Measurements from ENCODE around the gene KRTAP29-1. TPM values are rescaled to one million over a fixed set of nuclear protein-coding genes. Genes with fewer than 3 reads are reported as not detected.

Gene KRTAP29-1
- total RNA-seq, 1 donor from 2014 or later: not detected

DNA sequence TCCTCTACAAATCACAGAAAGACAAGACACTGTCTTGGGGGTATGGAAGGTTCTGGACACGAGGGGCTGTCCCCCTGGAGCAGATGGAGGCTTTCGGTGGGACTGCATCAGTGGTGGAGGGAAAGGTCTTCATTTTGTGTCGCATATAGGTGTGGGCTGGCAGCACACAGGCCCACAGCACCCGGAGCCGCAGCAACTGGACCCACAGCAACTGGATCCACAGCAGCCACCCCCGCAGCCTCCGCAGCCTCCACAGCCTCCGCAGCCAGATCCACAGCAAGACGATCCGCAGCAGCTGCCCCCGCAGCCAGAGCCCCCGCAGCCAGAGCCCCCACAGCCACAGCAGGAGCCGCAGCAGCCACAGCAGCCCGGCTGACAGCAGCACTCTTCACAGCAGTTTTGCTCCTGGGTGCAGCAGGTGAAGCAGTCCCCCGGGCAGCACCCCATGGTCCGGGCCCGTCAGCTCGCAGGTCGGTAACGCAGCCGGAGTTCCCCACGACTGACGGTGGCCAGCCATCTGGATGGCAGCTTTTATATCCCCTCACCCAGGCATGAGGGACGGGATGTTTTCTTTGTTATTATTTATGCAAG, 12.6 kb upstream of the KRTAP29-1 start, which contains the start of gene KRTAP17-1:
TSS of gene KRTAP17-1 (minus strand) at position 507 of the 591 bp plus-strand sequence. CDS start at position 447, 60 bp downstream.
- H3K27ac Mint-ChIP-seq: no peak within 1 kb of the TSS
- H3K9me3 Mint-ChIP-seq (ENCODE audit: low read depth): peaks cover 13% of the 10 kb centered on the region
- no peak within 1 kb of the TSS for H3K4me3 Mint-ChIP-seq (ENCODE audit: low read depth)
- TF ChIP-seq, protein P1, sequence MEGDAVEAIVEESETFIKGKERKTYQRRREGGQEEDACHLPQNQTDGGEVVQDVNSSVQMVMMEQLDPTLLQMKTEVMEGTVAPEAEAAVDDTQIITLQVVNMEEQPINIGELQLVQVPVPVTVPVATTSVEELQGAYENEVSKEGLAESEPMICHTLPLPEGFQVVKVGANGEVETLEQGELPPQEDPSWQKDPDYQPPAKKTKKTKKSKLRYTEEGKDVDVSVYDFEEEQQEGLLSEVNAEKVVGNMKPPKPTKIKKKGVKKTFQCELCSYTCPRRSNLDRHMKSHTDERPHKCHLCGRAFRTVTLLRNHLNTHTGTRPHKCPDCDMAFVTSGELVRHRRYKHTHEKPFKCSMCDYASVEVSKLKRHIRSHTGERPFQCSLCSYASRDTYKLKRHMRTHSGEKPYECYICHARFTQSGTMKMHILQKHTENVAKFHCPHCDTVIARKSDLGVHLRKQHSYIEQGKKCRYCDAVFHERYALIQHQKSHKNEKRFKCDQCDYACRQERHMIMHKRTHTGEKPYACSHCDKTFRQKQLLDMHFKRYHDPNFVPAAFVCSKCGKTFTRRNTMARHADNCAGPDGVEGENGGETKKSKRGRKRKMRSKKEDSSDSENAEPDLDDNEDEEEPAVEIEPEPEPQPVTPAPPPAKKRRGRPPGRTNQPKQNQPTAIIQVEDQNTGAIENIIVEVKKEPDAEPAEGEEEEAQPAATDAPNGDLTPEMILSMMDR (IDR thresholded peaks at IDR 0.05; ENCODE audit: unreplicated experiment): no peak
- H3K27me3 Mint-ChIP-seq: peaks cover 19% of the 10 kb centered on the region
- H3K4me1 Mint-ChIP-seq (ENCODE audit: low read depth): no peaks in the 10 kb centered on the region
- H3K36me3 Mint-ChIP-seq (ENCODE audit: insufficient read depth): no peaks in the 10 kb centered on the region
- DNase-seq (ENCODE audit: low spot score, unreplicated experiment): no peak

DNA sequence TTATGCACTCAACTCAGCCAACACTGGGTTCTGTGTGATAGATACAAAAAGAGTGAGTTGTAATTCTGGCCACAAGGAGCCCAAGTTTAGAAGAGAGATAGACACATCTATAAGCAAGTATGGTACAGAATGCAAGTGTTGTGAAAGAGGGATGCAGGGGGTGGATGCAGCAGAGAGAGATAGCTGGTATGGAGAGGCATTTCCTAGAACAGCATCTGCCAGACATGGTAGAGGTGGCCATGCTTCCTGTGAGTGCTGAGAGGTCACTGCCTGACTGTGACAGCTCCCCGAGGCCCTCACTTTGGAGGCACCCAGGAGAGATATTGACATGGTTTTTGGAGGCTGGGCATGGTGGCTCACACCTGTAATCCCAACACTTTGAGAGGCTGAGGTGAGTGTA, 8.5 kb upstream of the KRTAP29-1 start:
- H3K27me3 Mint-ChIP-seq: peaks cover 40% of the 10 kb centered on the region
- H3K9me3 Mint-ChIP-seq (ENCODE audit: low read depth): no peaks in the 10 kb centered on the region
- H3K27ac Mint-ChIP-seq: no peak overlapping the region
- no peaks in the 10 kb centered on the region for H3K4me1 Mint-ChIP-seq (ENCODE audit: low read depth)
- H3K4me3 Mint-ChIP-seq (ENCODE audit: low read depth): no peak overlapping the region
- H3K36me3 Mint-ChIP-seq (ENCODE audit: insufficient read depth): no peaks in the 10 kb centered on the region
- TF ChIP-seq, protein P1 (IDR thresholded peaks at IDR 0.05; ENCODE audit: unreplicated experiment): no peak
- no peak for DNase-seq (ENCODE audit: low spot score, unreplicated experiment)

DNA sequence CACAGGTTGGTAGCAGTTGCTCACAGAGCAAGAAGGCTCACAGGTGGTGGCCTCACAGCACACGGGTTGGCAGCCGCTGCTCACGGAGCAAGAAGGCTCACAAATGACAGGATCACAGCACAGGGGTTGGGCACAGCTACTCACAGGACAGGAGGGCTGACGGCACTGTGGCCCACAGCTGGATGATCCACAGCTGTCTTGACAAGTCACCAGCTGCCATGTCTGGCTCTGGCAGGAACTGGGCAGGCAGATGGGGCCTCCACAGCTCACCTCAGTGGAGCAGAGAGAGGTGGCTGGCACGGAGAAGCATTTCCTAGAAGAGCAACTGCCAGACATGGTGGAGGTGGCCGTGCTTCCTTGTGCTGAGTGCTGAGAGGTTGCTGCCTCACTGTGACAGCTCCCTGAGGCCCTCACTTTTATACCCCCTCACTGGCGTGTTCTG, 6.3 kb upstream of the KRTAP29-1 start, which contains the start of gene KRTAP16-1:
TSS of gene KRTAP16-1 (minus strand) at position 392 of the 442 bp plus-strand sequence. CDS start at position 336, 56 bp downstream.
- TF ChIP-seq, protein P1 (IDR thresholded peaks at IDR 0.05; ENCODE audit: unreplicated experiment): no peak
- peaks cover 36% of the 10 kb centered on the region for H3K27me3 Mint-ChIP-seq
- H3K9me3 Mint-ChIP-seq (ENCODE audit: low read depth): no peaks in the 10 kb centered on the region
- H3K4me3 Mint-ChIP-seq (ENCODE audit: low read depth): no peak within 1 kb of the TSS
- H3K27ac Mint-ChIP-seq: no peak within 1 kb of the TSS
- no peaks in the 10 kb centered on the region for H3K36me3 Mint-ChIP-seq (ENCODE audit: insufficient read depth)
- no peaks in the 10 kb centered on the region for H3K4me1 Mint-ChIP-seq (ENCODE audit: low read depth)
- no peak for DNase-seq (ENCODE audit: low spot score, unreplicated experiment)

GRCh38 chr17:41308251-41308917, 5.7 kb upstream of the KRTAP29-1 start:
- Mint-ChIP-seq H3K27ac (no peak overlapping the region), H3K4me1 (ENCODE audit: low read depth) (no peaks in the 10 kb centered on the region), H3K9me3 (ENCODE audit: low read depth) (no peaks in the 10 kb centered on the region), H3K27me3 (peaks cover 36% of the 10 kb centered on the region), H3K4me3 (ENCODE audit: low read depth) (no peak overlapping the region), H3K36me3 (ENCODE audit: insufficient read depth) (no peaks in the 10 kb centered on the region)
- TF ChIP-seq, protein P1 (IDR thresholded peaks at IDR 0.05; ENCODE audit: unreplicated experiment): no peak
- no peak for DNase-seq (ENCODE audit: low spot score, unreplicated experiment)

DNA sequence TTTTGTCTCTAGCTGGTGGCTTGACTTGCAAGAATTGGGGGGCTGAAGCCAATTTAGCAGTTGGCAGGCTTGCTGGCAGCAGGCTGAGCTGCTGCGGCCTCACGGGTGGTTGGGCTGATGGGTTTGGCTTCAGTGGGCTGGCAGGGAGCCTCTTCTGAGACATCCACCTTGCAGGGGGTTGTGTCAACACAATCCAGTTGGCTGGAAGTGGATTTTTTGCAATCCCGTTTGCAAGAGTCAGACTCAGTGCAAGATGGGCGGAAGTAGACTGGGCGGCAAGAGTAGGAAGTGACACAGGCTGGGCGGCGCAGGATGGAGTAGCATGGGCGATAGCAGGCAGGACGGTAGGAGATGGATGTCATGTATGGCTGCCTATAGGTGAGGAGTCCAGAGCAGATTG, 5.0 kb upstream of the KRTAP29-1 start:
- no peak for DNase-seq (ENCODE audit: low spot score, unreplicated experiment)

More for the DNA sequence above, 5.0 kb upstream of the KRTAP29-1 start:
- no peaks in the 10 kb centered on the region for H3K9me3 Mint-ChIP-seq (ENCODE audit: low read depth)
- no peak overlapping the region for H3K4me3 Mint-ChIP-seq (ENCODE audit: low read depth)
- no peaks in the 10 kb centered on the region for H3K4me1 Mint-ChIP-seq (ENCODE audit: low read depth)
- no peaks in the 10 kb centered on the region for H3K36me3 Mint-ChIP-seq (ENCODE audit: insufficient read depth)
- TF ChIP-seq, protein P1 (IDR thresholded peaks at IDR 0.05; ENCODE audit: unreplicated experiment): no peak
- H3K27me3 Mint-ChIP-seq: peaks cover 36% of the 10 kb centered on the region
- H3K27ac Mint-ChIP-seq: no peak overlapping the region
